Prostate gland (tissue), 2 donors: ENCODE measurements around the gene CEP250.

Source experiments
- POLR2A ChIP-seq: fragments of 450-650 bp; IDR thresholded peaks from one replicate; pipeline ENCODE4 v1.6.1; 2016; ENCODE audit warnings: antibody characterized with exemption, mild to moderate bottlenecking
- TF ChIP-seq, protein P1 (sequence below), 4 experiments: fragments of 200-600 bp in 2 of 4; fragments of 450-650 bp in 2 of 4; sonication (generic) in 2 of 4; IDR thresholded peaks; 1 replicate in 3 of 4; 2 replicates in 1 of 4; pipeline ENCODE4 v1.5.1; 2016 to 2019; ENCODE audit warnings: antibody characterized with exemption in 4 of 4, mild to moderate bottlenecking in 2 of 4, moderate library complexity in 2 of 4

DNA sequence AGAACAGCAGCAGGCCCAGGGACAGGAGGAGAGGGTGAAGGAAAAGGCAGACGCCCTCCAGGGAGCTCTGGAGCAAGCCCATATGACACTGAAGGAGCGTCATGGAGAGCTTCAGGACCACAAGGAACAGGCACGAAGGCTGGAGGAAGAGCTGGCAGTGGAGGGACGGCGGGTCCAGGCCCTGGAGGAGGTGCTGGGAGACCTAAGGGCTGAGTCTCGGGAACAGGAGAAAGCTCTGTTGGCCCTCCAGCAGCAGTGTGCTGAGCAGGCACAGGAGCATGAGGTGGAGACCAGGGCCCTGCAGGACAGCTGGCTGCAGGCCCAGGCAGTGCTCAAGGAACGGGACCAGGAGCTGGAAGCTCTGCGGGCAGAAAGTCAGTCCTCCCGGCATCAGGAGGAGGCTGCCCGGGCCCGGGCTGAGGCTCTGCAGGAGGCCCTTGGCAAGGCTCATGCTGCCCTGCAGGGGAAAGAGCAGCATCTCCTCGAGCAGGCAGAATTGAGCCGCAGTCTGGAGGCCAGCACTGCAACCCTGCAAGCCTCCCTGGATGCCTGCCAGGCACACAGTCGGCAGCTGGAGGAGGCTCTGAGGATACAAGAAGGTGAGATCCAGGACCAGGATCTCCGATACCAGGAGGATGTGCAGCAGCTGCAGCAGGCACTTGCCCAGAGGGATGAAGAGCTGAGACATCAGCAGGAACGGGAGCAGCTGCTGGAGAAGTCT, 48.6 kb downstream of the CEP250 start:
- TF ChIP-seq, protein P1, sequence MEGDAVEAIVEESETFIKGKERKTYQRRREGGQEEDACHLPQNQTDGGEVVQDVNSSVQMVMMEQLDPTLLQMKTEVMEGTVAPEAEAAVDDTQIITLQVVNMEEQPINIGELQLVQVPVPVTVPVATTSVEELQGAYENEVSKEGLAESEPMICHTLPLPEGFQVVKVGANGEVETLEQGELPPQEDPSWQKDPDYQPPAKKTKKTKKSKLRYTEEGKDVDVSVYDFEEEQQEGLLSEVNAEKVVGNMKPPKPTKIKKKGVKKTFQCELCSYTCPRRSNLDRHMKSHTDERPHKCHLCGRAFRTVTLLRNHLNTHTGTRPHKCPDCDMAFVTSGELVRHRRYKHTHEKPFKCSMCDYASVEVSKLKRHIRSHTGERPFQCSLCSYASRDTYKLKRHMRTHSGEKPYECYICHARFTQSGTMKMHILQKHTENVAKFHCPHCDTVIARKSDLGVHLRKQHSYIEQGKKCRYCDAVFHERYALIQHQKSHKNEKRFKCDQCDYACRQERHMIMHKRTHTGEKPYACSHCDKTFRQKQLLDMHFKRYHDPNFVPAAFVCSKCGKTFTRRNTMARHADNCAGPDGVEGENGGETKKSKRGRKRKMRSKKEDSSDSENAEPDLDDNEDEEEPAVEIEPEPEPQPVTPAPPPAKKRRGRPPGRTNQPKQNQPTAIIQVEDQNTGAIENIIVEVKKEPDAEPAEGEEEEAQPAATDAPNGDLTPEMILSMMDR (IDR thresholded peaks at IDR 0.05): no peak
- TF ChIP-seq POLR2A: no peak
